Thyroid gland (tissue), 4 donors: ENCODE results near the gene CHST5.

Experiments used
- CTCF ChIP-seq, 6 experiments: fragments of 200-600 bp in 3 of 6; fragments of 450-650 bp in 3 of 6; sonication (generic) in 3 of 6; IDR thresholded peaks; one replicate each; pipeline ENCODE4 v1.5.1; 2016 to 2019; ENCODE audit warnings: antibody characterized with exemption in 6 of 6, mild to moderate bottlenecking in 2 of 6, inconsistent platforms in 1 of 6, moderate library complexity in 1 of 6
- POLR2A ChIP-seq, 2 donors: fragments of 450-650 bp; IDR thresholded peaks; one replicate each; pipeline ENCODE4 v1.6.1; 2017; ENCODE audit warnings: antibody characterized with exemption in 2 of 2, mild to moderate bottlenecking in 2 of 2, moderate library complexity in 1 of 2

- no peak for TF ChIP-seq CTCF (IDR thresholded peaks at IDR 0.05)
- no peak for TF ChIP-seq POLR2A (IDR thresholded peaks at IDR 0.05)
Measured at GRCh38 chr16:75481475-75481874, 54.4 kb downstream of the CHST5 start.
